Effector CD4-positive, alpha-beta T cell (primary cell): Measurements from ENCODE around the gene LRRC27.
"Not testable (repeated sequence)": the region's sequence is repeated elsewhere in the genome, so short reads cannot be mapped to it uniquely, and the experiment has no call there.

Source experiments
- DNase-seq: peaks from one replicate; pipeline ENCODE4 v3.0.0-alpha.2; 2020
- total RNA-seq: gene quantifications from one replicate; lab custom pipeline; 2026; lab: John Stamatoyannopoulos, UW

Gene LRRC27
- total RNA-seq, result 4.7 reads per million, percentile 18 among the genes with 10 or more reads in this experiment

DNA sequence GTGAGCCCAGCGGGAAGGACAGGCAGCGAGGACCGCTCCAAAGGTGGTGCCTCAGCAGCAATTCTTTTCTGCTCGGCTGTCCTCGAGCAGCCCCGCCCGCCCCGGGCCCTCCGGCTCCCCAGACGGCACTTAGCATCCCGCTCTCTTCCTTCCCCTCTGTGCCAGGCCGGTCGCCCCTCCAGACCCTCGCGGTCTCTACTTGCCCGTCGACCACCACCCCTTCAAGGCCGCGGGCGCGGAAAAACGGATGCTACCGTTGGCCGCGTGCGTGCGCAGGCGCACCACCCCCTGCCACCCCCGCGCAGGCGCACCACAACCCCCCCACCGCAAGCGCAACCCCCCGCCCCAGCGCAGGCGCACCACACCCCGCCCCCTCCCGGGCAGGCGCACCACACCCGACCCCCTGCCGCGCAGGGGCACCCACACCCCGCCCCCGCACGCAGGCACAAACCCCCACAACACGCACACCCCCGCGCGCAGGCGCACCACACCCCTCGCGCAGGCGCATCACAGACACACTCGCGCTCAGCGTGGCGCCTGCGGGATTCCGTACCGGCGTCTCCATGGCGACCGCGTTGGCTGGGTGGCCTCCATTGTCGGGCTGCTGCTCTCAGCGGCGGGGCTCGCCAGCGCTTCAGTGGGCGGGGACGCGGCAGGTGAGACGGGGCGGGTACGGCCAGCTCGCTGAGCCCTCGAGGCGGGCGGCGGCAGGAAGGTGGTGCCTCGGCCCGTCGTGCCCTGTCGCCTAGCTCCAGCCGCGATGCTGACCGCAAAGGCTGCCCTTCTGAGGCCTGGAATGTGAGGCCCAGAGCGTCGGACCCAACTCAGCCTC lies at the start of gene LRRC27:
Gene LRRC27 (plus strand): TSS at position 593 of the 832 bp plus-strand sequence. CDS start 1,332 bp downstream, outside the sequence.
- peak; percentile 100 for DNase-seq

DNA sequence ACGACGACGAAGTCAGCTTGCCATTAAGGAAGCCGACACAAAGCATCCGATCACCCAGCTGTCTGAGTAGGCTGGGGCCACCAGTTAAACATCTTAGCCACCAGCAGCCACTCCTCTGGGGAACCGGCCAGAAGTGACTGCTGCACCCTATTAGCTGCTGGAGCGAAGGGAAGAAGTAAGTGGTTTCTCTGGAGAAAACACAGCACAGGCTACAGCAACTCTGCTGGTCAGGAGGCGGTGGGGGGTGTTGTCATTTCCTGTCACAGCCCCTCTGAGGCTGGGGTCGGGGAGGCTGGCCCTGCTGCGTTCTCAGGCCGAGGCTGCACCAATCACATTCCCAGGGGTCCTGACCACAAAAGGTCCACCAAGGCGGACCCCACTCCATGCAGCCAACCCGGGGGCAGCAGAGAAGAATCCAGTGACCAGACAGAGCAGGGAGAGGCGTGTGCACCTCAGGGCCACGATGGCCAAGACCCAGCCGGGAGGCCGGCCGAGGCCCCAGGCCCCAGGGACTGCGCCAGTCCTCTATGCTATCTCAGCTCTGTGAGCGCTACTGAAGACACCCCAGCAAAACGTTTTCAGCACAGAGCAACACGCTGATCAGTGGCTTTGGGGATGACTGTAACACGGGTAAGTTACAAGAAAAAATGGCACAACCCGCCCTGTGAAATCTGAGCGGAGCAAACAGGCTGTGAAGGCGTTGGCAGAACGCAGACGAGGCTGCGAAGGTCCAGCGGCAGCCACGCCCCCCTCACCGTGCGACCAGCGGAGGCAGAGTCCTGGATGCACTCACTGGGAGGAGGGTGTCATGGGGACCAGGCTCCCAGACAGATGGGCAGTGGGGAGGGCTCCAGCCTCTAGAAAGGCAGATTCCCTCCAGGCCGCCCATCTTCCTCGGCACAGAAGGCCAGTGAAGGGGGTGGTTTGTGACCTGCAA lies 49.1 kb upstream of the LRRC27 start:
- no peak for DNase-seq

DNA sequence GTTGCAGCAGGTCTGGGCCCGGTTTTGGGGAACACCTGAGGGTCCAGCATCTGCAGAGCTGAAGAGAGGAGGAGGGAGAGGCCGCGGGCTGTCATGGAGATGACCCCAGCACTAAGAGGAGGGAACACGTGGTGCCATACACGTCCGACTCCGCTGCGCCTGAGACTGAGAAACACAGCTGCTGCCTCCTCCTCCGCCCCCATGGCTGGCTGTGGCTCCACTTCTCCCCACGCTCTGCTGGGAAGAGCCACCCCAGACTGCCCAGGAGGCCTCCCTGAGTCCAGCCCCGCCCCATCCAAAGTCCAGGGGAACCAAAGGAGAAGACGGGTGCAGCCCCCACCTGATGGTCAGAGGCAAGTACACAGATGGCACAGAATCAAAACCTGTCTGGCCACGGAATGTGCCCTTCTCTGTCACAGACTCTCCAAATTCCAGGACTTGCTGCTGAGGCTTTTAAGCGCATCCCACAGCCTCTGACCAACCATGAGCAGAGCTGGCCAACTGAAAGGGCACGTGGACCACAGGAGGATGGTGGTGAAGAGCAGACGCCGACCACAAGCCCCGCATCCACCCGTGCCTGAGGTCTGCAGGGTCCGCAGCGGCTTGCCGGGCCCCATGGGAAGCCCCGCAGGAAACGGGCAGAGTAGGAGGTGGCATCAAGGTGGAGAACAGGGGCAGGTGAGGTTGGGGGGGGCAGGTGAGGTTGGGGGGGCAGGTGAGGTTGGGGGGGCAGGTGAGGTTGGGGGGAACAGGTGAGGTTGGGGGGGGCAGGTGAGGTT lies 48.2 kb upstream of the LRRC27 start:
- DNase-seq, result no peak

DNA sequence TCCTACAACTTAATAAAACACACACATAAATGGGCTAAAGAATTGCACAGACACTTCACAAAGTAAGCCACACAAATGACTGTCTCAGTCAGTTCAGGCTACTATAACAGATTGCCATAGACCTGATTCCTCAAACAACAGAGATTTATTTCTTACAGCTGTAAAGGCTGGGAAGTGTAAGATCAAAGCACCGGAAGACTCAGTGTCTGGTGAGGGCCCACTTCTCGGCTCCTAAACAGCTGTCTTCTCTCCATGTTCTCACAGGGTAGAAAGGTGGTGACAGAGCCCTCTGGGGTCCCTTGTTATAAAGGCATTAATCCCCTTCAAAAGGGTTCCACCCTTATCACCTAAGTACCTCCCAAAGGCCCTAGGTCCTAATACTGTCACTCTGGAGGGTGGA lies 42.6 kb upstream of the LRRC27 start:
- no peak for DNase-seq

DNA sequence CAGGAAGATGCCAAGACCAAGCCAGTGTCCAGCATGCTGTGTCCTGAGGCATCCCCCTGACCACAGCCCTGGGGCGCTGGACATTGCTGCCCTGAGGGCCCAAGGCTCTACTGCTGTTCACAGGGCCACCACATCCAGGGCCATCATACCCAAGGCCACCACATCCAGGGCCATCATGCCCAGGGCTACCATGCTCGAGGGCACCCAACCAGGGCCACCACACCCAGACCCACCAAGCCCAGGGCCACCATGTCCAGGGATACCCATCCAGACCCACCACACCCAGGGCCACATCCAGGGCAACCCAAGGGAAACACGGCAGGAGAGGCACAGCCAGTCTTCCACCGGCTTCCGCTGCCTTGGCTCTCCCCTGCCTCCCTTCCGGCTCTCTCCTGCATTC lies 41.4 kb upstream of the LRRC27 start:
- no peak for DNase-seq

DNA sequence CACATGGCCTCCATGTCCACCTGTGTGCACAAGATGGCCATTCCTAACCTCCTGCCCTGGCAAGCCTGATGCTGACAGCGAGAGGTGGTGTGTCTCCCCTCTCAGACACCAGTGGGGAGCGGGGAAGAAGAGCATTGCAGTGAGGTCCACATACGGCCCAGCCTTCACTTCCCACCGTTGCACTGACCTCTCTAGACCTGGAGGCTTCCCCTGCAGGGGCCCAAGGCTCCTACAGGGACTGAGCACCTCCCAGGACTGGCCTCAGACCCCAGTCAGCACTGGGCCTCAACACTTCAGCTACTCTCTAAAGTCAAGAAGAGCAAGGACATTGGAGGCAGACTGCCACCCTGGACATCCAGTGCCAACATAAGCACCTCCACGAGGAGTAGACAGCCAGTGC lies 40.2 kb upstream of the LRRC27 start:
- no peak for DNase-seq

DNA sequence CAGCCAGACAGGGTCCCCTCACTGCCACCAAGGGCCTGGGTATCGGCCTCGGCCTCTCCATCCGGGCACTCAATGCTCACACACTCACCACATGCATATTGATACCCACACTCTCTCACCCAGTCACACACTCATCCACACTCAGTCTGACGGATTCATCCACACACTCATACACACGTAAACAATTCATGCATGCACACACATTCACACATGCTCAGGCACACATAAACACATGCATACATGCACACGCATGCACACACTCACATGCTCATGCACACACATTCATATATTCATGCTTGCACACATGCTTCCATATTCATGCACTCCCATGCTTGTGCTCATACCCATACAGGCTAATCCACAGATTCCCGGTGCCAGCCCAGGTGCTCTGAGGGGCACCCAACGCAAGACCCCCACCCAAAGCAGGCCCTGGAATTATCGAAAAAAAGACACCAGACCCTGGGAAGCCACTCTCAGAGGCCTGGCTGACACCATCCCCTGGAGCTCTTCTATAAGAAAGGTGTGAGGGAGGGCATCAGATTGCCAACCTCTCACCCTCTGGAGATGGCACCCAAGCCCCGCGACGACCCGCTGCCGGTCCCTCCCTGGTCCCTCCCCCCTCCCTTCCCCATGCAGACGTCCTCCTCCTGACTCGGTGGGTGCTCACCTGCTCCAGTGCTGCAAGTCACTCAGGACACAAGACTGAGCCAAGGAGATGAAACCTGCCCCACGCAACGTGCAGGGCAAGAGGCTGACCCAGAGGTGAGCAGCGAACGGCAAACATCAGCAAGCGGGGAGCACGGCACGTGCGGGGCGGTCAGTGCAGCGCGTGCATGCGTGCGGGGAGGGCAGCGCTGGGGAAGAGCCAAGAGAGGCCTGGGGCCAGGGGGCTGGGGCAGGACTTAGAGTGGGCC lies 39.4 kb upstream of the LRRC27 start:
- no peak for DNase-seq

DNA sequence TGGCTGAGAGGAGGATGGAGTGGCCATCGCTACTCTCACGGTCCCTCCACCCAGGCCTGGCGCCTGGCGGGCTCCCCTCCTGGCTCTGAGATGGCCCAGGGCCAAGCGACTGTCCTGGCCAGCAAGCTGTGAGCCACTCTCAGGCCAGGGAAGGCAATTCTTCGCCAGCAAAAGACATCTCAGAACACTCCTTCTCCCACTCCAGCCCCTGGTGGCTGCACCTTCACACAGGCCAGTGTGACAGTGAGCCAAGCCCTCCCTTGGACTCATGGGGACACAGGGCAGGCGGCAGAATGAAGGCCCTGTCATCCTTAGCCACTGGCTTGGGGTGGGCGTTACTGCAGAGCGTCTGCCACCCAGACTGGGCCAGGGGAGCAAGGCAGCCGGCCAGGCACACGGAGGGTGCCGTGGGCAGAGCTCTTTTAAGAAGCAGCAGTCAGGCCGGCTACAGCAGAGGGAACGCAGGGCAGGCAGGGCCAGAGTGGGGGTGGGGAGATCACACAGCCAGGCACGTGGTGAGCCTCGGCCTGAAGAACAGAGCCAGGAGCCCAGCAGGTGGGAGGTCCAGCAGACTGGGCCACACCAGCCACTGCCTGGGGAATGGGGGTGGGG lies 38.7 kb upstream of the LRRC27 start:
- no peak for DNase-seq

DNA sequence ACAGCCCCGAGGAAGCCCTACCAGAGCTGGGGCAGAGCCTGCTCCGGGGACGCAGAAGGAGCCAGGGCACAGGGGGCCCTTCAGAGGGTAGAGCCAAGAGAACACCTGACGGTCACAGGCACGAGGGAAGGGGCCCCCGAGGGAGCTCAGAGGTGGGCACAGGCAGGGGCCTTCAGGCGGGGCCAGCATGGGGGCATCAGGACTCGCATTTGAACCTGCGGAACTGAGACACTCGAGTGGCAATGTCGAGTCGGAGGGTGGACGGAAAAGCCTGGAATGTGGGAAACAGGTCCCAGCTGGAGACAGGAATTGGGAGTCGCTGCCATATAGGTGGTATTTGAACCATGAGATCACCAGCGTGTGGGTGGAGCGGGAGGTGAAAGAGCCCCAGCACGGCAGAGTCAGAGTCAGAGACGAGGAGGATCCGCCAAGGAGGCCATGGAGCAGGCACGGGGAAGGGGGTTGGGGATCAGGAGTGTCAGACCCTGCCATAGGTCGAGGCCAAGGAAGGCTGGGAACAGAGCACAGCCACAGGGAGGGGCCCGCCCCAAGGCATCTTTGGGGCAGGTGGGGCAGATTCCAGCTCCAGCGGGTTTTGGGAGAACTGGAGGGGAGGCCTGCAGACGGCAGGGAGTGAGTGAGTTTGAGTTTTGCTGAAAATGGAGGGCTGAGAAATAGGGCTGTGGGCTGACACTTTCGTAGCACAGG lies 38.0 kb upstream of the LRRC27 start:
- no peak for DNase-seq

DNA sequence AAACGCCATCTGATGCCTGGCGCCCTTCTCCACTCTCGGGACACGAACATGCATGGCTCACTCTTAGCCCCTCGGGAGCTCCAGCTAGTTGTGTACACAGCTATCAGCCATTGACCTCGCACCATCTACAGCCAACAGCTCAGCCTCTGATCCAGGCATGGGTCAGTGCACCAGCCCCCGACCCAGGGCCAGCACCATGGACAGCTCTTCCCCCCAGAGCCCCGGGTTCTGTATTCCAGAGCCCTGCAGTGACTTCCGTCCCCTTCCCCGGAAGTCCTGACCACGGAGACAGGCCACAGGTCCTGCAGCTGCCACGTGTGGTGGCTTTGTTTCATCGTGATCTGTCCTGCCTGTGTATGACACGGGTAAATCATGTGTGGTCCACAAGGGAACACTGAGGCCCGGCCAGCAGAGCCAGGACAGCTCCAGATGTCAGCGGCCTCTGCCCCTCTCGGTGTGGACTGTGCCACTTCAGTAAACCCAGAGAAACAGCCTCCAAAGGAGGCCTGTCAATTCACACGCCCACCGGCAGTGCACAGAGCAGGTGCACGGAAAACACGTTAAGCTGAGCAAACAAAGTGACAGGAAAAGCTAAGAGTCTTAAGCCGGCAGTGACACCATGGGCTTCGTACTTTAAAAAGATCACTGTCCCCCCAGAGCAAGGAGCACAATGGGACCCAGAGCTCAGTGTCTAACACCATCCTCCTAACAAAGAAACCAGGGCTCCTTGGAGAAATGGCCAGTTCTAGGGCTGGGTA lies 37.3 kb upstream of the LRRC27 start:
- no peak for DNase-seq

DNA sequence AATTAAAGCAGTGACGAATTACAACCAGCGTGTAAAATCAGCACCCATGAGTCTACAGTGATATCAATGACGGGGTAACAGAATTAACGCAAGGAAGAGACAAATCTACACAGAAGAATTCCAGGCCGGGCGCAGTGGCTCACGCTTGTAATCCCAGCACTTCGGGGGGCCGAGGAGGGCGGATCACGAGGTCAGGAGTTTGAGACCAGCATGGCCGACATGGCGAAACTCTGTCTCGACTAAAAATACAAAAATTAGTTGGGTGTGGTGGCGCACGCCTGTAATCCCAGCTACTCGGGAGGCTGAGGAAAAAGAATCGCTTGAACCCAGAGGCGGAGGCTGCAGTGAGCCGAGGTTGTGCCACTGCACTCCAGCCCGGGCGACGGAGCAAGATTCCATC lies 36.5 kb upstream of the LRRC27 start:
- DNase-seq, result not testable (repeated sequence)

DNA sequence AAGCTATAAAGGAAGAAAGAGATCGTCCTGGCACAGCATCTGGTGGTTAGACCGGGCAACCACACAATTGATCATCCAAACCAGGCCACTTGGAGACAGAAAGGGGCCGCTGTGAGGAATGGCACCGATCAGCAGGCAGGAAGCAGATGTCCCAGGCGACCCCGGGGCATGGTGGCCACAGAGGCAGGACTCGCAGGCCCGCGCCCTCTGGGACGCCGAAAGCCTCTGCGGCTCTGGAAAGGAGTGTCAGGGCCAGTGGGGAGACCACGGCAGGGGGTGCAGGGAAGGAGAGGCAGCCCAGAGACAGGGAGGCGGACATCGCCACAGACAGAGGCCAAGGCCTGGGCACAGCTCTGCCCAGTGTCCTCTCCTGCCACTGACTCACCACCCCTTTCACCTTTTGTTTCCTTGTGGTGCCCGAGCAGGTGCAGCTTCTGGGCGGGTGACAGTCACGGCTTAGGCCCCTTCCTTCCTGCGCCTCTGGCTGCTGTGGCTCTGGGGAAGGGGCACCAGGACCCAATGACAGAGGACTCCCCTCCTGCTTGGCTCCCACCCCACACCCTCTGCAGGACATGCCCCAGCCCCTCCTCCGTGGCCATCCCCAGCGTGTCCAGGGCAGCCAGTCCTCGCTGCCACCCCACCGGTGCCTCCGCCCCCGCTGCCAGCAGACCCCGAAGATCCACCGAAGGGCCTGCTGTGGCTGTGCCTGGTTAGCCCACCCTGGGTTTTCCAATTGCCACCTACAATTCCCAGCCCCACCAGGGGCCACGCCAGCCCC lies 35.1 kb upstream of the LRRC27 start:
- DNase-seq, result no peak

DNA sequence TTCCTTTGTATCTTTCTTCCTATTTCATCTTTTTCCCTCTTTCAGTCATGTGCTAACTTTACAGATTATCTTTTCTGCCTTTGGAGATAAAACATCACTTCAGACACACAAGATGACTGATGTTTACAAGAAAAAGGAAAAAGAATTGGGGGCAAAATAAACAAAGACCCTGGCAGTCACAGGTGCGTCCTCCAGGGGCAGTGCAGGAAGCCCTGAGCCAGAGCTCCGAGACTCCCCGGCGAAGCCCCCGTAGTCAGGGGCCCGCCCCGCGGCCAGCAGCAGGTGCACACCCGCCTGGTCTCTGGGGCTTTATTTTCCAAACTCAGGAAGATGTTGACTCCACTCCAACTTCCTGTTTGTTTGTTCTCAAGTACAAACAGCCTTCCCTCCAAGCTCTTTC lies 34.5 kb upstream of the LRRC27 start:
- no peak for DNase-seq

DNA sequence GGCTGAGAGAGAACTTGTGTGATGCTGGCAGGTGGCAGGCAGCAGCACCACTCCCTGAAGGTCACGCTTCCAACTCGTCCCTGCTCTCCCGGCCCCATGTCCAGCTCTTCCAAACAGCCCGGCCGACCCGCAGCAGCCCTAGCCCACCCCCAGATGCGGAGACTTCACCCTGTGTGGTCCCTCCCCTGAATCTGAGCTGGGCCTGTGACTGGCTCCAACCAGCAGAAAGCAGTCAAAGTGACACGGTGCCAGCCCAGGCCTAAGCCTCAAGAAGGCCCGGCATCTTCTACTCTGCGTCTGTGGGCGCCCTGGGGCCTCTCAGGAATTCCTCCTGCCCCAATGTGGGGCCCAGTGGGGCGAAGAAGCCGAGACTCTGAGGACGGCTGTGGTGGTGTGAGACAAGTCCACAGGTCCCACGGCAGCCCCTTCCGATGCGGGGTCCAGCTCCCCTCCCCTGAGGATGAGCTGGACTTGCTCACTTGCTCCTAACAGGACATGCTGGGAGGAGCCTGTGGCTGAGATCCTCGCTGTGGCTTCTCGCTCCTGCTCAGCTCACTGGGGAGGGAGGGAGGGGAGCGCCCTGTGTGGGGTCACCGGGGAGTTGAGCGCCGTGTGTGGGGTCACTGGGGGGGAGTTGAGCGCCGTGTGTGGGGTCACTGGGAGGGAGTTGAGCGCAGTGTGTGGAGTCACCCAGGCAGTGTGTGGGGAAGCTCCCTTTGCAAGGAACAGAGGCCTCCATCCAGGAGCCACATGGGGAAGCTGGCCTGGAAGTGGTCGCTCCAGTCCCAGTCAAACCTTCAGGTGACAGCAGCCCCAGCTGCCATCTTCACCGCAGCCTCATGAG lies 33.7 kb upstream of the LRRC27 start:
- no peak for DNase-seq

DNA sequence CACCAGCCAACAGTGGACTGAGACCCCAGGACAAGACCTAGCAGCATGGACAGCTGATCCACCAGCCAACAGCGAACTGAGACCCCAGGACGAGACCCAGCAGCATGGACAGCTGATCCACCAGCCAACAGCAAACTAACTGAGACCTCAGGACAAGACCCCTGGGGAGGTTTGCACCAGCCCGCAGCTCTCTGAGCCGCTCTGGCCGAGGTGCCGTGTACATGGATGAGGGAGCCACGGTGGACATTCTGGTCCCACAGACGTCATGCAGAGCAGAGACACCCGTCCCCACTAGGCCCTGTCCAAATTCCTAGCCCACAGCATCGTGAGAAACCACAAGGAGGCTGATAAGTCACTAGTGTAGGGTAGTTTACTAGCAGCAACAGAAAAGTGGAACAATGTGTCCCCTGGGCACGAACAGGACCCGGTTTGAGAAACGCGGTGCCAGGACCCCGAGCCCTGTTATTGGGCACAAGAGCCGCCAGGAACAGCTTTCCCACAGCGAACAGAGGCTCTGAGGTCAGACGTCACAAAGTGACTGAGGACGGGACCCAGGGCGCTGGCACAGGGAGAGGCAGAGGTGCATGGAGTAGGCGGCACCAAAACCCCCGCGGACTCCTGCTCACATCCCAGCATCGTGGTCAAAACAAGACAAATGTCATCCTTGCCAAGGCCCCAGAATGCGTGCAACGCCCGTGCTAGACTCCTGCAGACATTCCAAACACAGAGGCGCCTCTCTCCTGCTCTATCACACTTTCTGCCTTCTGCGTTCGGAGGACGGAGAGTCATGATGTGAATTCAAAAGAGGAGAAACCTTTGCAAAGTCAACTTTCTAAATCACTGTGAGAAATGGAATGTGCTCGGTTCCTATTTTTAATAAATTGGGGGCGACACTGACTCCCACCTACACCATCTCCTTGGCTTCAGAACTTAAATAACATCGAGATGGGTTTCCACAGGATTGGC lies 32.3 kb upstream of the LRRC27 start:
- no peak for DNase-seq

DNA sequence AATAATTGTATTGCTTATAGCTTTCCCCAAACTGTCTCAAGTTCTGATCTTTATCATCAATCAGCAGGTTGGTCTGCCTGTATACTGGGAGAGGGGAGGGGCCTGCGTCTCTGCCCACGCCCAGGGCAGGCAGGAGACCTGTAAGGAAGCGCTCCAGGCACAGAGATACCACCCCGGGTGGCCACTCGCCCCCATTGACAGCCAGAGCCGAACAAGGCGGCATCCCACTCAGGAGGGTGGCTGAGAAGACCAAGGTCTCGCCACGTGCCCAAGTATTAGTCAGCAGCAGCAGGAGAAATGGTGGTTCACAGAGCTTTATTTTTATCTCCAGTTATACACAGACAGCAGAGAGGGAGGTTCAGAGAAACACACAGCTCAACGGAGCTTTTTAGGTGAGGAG lies 31.4 kb upstream of the LRRC27 start:
- no peak for DNase-seq
